Glutamatergic neuron (in vitro differentiated cells): Measurements from ENCODE around the gene MCAM. TPM values are rescaled to one million over a fixed set of nuclear protein-coding genes. Genes with fewer than 3 reads are reported as not detected.

Source experiments
- DNase-seq: peaks from one replicate; pipeline ENCODE4 v3.0.0; 2022
- H3K27ac Mint-ChIP-seq: one replicate; pipeline ENCODE4 v1.8.0; 2020; ENCODE audit warnings: mild to moderate bottlenecking, mixed read lengths, inconsistent platforms; ENCODE audit not compliant: unreplicated experiment
- H3K27me3 Mint-ChIP-seq: one replicate; pipeline ENCODE4 v1.8.0; 2020; ENCODE audit warnings: mild to moderate bottlenecking, moderate library complexity, mixed read lengths, inconsistent platforms; ENCODE audit not compliant: unreplicated experiment
- H3K36me3 Mint-ChIP-seq: one replicate; pipeline ENCODE4 v1.8.0; 2020; ENCODE audit warnings: mild to moderate bottlenecking, mixed read lengths, inconsistent platforms; ENCODE audit not compliant: unreplicated experiment
- H3K4me1 Mint-ChIP-seq: one replicate; pipeline ENCODE4 v1.8.0; 2020; ENCODE audit warnings: mild to moderate bottlenecking, low read depth, mixed read lengths, inconsistent platforms; ENCODE audit not compliant: unreplicated experiment
- H3K4me3 Mint-ChIP-seq: one replicate; pipeline ENCODE4 v1.8.0; 2020; ENCODE audit warnings: mild to moderate bottlenecking, mixed read lengths, inconsistent platforms; ENCODE audit not compliant: unreplicated experiment
- H3K9me3 Mint-ChIP-seq: one replicate; pipeline ENCODE4 v1.8.0; 2020; ENCODE audit warnings: mild to moderate bottlenecking, moderate library complexity, mixed read lengths, inconsistent platforms; ENCODE audit not compliant: unreplicated experiment
- CTCF ChIP-seq: fragments of 200-600 bp; sonication (generic); IDR thresholded peaks from one replicate; pipeline ENCODE4 v1.5.0; 2021; ENCODE audit not compliant: partially characterized antibody, unreplicated experiment
- total RNA-seq: library from RNA; stranded (reverse); fragmentation: NEBNext Ultra II Directional; extraction: Animal tissue kit (Norgen Biotek cat#: 25700); gene quantifications from one replicate; pipeline ENCODE4 v1.2.1, GENCODE V29; 2021; ENCODE audit not compliant: unreplicated experiment

MCAM gene
- total RNA-seq, 1 donor from 2014 or later, result 11.4 TPM

- no peak for TF ChIP-seq CTCF
- peaks cover 9% of the 10 kb centered on the region for H3K9me3 Mint-ChIP-seq
- DNase-seq, result no peak
- H3K36me3 Mint-ChIP-seq, result peaks cover 5% of the 10 kb centered on the region
- peaks cover 9% of the 10 kb centered on the region for H3K27me3 Mint-ChIP-seq
- peak overlapping the region; percentile 70 for H3K4me3 Mint-ChIP-seq
- peaks cover 16% of the 10 kb centered on the region for H3K4me1 Mint-ChIP-seq
- no peak overlapping the region for H3K27ac Mint-ChIP-seq
These were observed 40.1 kb upstream of the MCAM start for GRCh38 chr11:119357074-119357473.

DNA sequence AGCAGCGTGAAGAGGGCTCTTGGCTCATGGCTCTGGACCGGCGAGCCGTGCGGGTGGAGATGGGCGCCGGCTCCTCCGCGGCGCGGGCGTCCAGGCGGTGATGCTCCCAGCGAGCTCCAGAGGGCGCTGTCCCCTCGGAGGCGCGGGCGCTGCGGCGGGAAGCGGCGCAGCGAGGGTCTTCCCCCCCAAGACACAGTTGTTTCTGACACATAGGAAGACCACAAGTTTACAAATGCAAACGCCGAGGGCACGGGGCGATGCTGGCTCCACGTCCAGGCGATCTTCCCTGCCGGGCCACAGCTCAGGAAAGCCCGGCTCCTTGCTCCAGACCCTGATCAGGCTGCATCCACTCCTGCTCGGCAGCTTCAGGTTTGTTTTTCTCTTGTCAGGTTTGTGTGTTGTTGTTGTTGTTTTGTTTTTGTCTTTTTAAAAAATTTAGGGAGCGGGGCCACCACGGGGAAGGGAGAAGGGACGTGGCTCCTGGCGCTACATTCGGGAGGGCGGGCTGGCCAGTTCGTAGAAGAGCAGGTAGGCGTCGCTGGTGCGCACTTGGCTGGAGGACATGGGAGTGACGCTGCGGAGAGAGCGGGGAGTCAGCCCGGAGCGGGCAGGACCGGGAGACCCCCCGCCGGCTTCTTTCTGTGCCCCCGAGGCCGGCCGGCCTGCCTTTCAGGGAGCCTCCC lies 39.6 kb upstream of the MCAM start:
- Mint-ChIP-seq H3K27me3 (peaks cover 9% of the 10 kb centered on the region), H3K36me3 (peaks cover 5% of the 10 kb centered on the region), H3K4me1 (peaks cover 13% of the 10 kb centered on the region), H3K4me3 (peak overlapping the region; percentile 80), H3K9me3 (peaks cover 8% of the 10 kb centered on the region), H3K27ac (no peak overlapping the region)
- TF ChIP-seq CTCF, result peak; percentile 99
- DNase-seq, result peak; percentile 83

DNA sequence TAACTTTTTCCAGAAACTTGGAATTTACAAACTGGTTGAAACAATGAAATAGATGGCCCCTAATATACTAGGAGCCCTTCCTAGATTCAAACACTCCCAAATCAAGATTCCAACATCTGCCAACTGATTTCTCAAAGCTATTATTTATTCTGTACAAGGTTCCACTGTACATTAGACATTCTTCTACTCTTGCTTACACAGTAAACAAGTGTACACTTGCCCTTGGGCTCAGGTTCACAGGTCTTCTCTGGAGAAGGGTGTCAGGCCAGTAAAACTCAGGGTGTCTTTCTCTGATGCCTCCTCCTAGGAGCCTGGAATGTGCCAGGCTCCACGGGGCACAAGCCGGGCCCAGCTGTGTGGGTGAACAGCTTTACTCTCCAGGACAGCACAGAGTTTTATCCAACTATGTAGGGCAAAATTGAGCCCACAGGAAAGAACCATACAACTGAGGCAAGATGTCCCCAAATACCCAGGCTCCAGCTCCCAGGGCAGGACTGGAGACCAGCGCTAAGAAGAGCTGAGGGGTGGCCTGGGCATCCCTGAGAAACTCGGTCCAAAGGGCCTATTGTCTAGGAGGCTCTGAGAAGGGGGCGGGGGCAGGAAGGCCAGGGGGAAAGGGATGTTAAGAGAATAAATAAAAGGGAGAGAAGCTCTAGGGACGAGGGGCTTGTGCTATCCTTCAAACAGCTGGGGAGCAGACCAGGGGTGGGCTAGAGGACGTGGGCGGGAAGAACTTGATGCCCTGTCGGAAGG lies 38.3 kb upstream of the MCAM start:
- TF ChIP-seq CTCF, result no peak
- Mint-ChIP-seq H3K27me3 (peaks cover 9% of the 10 kb centered on the region), H3K36me3 (peaks cover 5% of the 10 kb centered on the region), H3K4me1 (peaks cover 8% of the 10 kb centered on the region), H3K9me3 (peaks cover 8% of the 10 kb centered on the region), H3K4me3 (no peak overlapping the region), H3K27ac (no peak overlapping the region)
- DNase-seq, result no peak

- peaks cover 9% of the 10 kb centered on the region for H3K27me3 Mint-ChIP-seq
- DNase-seq, result no peak
- no peak for TF ChIP-seq CTCF
- H3K36me3 Mint-ChIP-seq, result no peaks in the 10 kb centered on the region
- H3K4me3 Mint-ChIP-seq, result peak overlapping the region; percentile 2
- H3K27ac Mint-ChIP-seq, result no peak overlapping the region
- peaks cover 5% of the 10 kb centered on the region for H3K9me3 Mint-ChIP-seq
- H3K4me1 Mint-ChIP-seq, result peaks cover 8% of the 10 kb centered on the region
These were observed 35.9 kb upstream of the MCAM start for GRCh38 chr11:119352857-119353260.

- H3K9me3 Mint-ChIP-seq, result peaks cover 4% of the 10 kb centered on the region
These were observed 34.3 kb upstream of the MCAM start for GRCh38 chr11:119351232-119351631.

More at GRCh38 chr11:119351232-119351631, 34.3 kb upstream of the MCAM start:
- Mint-ChIP-seq H3K36me3 (no peaks in the 10 kb centered on the region), H3K27ac (no peak overlapping the region), H3K27me3 (peaks cover 7% of the 10 kb centered on the region), H3K4me1 (peaks cover 4% of the 10 kb centered on the region), H3K4me3 (no peak overlapping the region)
- DNase-seq, result no peak
- TF ChIP-seq CTCF, result no peak
